Measurements from ENCODE around the gene ZFAND4. TPM values are rescaled to one million over a fixed set of nuclear protein-coding genes. Genes with fewer than 3 reads are reported as not detected.
"Not testable (repeated sequence)": the region's sequence is repeated elsewhere in the genome, so short reads cannot be mapped to it uniquely, and the experiment has no call there.

ZFAND4 gene
- total RNA-seq, 1 experiment from 2014 or later = 7.6 TPM

DNA sequence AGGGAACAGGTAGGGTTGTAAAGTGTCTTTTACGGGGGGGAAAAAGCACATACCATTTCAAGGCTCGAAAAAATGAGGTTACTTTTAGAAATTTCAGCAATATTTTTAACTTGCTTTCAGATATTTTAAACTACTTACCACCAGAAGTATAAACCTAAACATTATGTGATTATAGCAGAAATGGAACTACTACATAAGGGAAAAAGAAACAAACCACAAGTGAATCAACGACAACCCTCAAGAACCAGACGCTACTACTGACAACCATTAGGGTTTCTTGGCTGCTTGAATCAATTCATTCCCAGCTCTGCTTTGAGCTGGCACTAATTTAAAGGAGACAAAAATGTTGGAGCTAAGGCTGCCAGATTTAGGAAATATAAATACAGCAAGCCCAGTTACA is 80.1 kb downstream of the ZFAND4 start:
- no peak for DNase-seq (ENCODE audit: extremely low read depth, low read depth)

DNA sequence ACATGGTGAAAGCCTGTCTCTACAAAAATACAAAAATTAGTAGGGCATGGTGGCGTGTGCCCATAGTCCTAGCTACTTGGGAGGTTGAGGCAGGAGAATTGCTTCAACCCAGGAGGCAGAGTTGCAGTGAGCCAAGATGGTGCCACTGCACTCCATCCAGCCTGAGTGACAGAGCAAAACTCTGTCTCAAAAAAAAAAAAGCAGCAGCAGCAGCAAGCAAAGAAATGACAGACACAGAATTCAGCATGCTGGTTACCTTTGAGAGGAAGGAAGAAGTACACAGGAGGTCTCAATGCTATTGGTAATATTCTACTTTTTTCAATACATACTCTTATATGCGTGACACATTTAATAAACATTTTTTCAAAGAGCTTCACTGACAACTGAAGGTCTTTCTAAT is 81.3 kb downstream of the ZFAND4 start:
- DNase-seq (ENCODE audit: extremely low read depth, low read depth) = no peak

DNA sequence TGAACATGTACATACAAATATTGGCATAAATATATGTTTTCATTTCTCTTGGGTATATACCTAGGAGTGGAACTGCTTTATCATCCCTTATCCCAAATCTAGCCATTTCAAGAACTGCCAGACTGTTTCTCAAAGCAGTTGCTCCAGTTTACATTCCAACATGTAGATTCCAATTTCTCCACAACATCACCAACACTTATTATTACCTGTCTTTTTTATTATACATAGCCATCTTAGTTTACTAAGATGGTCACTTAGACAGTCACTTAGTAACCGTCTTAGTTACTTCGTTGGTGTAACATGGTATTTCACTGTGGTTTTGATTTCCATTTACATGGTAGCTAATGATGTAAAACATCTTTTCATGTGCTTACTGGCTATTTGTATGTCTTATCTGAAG is 82.7 kb downstream of the ZFAND4 start:
- no peak for DNase-seq (ENCODE audit: extremely low read depth, low read depth)

DNA sequence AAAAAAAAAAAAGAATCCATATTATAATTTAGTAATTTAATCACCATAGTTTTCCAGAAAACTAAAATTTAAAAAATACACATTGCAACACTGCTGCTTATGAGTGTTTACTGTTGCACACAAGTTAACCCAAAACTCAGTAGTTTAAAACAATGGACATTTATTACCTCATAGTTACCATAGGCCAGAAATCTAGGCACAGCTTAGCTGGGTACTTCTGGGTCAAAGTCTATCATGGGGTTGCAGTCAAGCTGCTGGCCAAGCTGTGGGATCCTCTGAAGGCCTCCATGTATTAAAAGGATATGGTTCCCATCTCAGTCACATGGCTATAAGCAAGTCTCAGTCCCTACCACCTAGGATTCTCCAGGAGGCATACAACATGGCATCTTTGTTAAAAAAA is 83.6 kb downstream of the ZFAND4 start:
- DNase-seq (ENCODE audit: extremely low read depth, low read depth) = no peak

DNA sequence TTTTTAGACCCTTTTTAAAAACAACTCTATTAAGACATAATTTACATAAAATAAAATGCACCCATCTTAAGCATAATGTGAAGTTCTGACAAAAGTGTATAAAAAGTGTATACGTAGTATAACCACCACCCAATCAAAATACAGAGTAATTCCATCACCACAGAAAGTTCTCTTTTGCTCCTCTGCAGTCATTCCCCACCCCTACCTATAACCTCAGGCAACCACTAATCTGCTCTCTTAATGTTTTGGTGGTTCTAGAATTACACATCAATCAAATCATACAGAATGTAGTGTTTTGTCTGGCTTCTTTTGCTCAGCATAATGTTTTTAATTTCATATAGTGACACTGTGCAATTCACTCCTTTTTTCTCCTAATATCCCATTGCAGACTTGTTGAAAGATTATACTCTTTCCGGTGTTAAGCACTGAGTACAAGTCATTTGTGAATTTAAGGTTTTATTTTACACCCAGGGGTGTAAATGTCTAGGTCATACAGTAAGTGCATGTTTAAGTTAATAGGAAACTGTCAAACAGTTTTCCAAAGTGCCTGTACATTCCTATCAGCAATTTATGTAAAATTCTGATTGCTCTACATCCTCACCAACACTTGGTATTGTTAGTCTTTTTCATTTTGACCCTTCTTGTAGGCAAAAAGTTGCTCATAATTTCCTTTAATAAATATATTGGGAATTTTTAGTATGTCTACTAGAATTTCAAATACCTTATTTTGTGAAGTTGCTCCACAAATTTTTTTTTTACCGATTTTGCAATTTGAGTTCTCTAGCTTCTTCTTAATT is 86.3 kb downstream of the ZFAND4 start:
- DNase-seq (ENCODE audit: extremely low read depth, low read depth) = no peak

DNA sequence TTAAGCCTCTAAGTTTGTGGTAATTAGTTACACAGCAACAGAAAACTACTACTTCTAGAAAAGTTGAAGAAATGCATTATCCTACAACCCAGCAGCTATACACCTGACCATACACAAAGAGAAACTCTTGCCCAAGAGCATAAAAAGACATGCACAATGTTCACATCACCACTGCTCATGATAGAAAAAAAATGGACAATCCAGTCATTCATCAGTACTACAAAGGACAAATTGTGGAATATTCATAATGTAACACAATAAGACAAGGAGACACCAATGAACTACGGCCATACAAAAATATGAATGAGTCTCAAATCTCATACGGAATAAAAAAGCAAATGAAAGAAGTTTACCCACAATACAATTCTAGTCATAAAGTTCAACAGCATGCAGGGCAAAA is 87.4 kb downstream of the ZFAND4 start:
- no peak for DNase-seq (ENCODE audit: extremely low read depth, low read depth)

DNA sequence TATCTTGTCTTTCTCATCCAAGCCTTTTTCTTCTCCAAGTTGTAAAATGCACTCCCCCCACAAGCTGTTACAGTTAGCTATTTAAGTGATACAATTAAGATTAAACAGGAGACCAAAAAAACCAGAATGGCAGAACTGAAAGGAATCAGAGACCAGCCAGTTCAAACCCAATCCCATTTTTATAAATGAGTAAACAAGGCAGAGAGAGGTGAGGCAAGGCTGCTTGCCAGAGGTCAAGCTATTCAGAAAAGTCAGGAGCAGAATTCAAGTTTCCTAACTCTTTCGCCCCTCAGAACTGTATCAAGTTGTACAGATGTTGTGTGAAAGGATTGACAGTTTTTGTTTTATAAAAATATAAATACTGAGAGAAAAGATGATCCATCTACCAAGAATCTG is 90.2 kb downstream of the ZFAND4 start:
- no peak for DNase-seq (ENCODE audit: extremely low read depth, low read depth)

DNA sequence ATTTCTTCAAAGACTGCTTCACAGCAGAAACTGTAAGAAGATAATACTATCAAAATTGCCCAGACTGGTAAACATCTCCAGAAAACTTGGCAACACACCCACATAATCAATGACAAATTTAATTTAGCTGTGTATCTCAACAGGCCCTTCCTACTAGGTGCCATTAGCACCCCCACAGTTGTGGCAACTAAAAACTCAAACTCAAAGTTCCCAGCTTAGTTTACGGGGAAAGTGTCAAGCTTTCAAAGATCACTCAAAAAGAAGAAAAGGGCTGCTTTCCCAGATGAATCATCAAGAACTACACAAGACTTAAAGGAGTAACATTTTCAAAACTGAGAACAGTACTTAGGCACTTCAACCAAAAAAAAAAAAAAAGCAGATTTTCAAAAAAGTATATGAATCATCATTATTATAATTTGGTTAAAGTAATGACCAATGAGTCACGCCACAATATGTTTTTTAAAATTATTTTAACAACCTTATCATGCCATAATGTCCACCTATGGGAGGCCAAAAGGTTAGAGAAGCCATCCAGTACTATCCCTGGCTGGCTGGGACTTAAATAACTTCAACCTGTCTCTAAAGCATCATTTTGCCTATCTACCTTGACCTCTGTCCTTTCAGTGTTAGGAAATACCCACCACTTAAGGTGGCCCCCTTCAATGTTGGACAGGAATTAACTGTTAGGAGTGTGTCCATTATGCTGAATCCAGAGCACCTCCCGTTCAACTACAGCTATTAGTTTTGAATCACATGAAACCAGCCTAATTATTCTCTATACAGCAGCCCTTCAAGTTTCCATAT is 90.8 kb downstream of the ZFAND4 start:
- DNase-seq (ENCODE audit: extremely low read depth, low read depth) = no peak

DNA sequence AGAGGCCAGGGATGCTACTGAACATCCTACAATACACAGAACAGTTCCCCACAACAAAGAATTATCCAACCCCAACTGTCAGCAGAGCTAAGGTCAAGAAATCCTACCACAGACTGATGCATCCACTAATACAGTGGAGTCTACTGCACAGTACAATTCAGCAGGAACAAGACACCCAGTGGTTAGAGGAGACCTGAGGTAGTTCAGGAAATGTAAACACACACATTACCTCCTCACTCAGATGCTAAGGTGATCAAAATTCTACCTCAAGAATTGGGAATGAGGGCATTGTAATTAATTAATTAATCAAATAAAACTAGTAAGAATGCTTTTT is 91.4 kb downstream of the ZFAND4 start:
- no peak for DNase-seq (ENCODE audit: extremely low read depth, low read depth)

DNA sequence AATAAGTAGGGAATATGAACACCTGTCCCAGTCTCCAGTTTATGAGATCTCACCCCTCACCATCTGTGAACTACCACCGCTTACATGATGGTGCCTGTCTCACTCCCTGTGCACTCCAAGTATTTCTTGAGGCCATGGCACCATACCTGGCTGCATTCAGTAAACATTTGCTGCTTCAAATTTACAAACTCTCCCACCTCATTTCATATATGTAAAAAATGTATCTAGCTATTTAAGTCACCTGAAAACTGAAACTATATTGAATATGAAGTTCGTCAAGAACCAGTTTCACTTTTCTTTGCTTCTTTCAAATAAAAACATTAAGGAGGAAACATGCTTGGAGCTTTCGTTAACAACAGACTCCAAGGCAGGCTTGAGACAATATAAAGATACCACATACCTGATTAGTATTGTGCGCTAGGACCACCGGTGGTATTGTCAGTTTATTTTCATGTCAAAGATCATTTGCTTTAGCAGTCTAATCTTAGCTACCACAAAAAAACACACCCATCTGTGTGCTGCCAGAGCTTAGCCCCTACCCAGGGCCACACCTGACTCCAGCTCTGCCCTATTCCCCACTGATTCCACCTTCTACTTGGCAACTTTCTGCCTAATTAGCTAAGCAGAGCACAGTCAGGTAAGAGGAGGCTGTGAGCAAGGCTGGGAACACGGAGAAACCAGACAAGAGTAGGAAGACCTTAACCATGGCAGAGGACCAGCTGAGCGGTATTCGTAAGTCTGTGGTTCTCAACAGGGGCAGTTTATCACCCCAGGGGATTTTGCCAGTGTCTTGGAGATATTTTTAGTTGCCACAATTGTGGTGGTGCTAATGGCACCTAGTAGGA is 92.0 kb downstream of the ZFAND4 start:
- DNase-seq (ENCODE audit: extremely low read depth, low read depth) = no peak

DNA sequence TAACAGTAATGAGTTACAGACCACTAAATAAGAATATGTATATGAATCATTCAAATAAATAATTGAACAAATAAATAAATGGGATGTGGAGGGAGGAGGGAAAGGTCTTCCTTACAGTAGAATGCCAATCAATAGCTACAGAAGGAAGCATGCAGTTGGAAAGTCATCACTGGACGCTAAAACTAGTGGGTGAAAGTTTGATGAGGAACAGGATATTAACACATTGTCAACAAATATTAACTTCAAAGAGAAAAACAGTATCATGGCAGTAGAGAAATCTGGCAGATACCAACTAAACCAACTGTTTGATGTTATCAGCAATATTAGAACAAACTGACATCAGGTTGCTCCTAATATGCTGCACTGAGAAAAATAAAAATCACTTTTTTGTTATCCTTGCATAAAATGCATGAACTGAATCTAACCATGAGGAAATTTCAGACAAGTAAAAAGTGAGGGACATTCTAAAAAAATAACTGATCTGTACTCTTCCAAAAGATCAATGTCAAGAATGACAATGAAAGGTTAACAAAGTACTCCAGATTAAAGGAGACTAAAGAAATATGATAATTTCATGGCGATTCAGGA is 94.1 kb downstream of the ZFAND4 start:
- no peak for DNase-seq (ENCODE audit: extremely low read depth, low read depth)

DNA sequence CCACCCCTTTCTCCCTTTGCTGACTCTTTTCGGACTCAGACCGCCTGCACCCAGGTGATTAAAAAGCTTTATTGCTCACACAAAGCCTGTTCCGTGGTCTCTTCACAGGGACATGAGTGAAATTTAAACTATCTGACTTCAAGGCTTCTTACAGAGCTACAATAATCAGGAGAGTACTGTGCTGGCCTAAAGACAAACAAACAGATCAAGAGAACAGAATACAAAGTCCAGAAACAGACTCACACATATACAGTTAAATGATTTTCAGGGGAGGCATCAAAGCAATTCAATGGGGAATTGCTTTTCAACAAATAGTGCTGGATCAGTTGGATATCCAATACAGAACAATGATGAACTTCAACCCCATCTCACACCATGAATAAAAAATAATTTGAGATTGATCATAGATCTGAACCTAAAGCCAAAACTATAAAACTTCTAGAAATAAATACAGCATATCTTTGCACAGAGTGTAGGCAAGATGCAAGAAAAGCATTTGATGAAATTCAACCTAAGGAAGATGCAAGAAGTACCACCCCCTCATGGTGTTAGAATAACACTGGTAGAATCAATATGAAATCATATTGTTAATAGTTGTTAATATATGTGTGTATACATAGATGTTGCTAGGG is 96.5 kb downstream of the ZFAND4 start:
- DNase-seq (ENCODE audit: extremely low read depth, low read depth) = no peak

DNA sequence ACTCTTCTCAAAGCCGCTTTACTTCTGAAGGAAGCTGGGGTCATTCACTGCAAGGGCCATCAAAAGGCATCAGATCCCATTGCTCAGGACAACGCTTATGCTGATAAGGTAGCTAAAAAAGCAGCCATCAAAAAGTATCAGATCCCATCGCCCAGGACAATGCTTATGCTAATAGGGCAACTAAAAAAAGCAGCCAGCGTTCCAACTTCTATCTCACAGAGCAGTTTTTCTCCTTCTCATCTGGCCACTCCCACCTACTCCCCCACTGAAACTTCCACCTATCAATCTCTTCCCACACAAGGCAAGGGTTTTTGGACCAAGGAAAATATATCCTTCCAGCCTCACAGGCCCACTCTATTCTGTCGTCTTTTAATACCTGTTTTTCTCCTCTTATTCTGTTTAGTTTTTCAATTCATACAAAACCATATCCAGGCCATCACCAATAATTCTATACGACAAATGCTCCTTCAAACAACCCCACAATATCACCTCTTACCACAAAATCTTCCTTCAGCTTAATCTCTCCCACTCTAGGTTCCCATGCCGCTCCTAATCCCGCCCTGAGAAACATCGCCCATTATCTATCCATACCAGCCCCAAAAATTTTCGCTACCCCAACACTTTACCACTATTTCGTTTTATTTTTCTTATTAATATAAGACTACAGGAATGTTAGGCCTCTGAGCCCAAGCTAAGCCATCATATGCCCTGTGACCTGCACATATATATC is 97.4 kb downstream of the ZFAND4 start:
- not testable (repeated sequence) for DNase-seq (ENCODE audit: extremely low read depth, low read depth)

DNA sequence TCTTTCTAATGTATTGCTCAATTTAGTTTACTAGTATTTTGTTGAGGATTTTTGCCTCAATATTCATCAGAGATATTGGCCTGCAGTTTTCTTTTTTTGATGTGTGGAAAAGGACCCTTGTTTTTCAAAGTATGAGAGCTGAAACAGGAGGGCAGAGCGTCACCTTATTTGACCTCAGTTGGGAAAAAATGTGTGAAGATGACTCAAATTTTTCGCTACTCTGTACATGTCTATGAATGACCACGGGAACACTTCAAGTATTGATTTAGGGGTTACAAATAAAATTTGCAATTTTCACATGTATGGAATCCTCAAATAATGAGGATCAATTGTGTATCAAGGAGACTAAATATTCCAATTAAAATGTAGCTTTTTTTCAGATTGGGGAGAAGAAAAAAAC is 103.1 kb downstream of the ZFAND4 start:
- no peak for DNase-seq (ENCODE audit: extremely low read depth, low read depth)

DNA sequence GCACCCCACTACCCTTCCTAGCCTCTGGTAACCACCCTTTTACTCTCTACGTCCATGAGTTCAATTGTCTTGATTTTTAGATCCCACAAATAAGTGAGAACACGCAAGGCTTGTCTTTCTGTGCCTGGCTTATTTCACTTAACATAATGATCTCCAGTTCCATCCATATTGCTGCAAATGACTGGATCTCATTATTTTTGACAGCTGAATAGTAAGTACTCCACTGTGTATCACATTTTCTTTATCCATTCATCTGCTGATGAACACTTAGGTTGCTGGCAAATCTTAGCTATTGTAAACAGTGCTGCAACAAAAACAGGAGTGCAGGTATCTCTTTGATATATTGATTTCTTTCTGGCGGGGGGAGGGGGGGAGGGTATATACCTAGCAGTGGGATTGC is 106.2 kb downstream of the ZFAND4 start:
- no peak for DNase-seq (ENCODE audit: extremely low read depth, low read depth)

Other genes with a start within 250 kb of the ZFAND4 start
- gene WASHC2C, start 54.5 kb upstream of the ZFAND4 start, total RNA-seq (2014; rRNA removed; shearing (Covaris generic)) = 25.9 and 35.0 TPM in 2 replicates
- 9.4 and 13.2 TPM in 2 replicates for gene AGAP4, start 174.7 kb upstream of the ZFAND4 start, total RNA-seq (2014; rRNA removed; shearing (Covaris generic))

Measured in NCI-H460 (cell line).